HL-60 (cell line): Measurements from ENCODE around the gene TSPAN17.

Experiments
- DNase-seq, 2 experiments: peaks; one replicate each; pipeline ENCODE4 v3.0.0-alpha.2; 2010 to 2020; ENCODE audit warnings: low read depth in 1 of 2, low spot score in 1 of 2
- H3K27ac ChIP-seq: fragments of 250-450 bp; sonication (Bioruptor Pico); replicated peaks from 2 replicates; pipeline ENCODE4 v1.5.1; 2020; ENCODE audit warnings: mild to moderate bottlenecking, moderate library complexity
- H3K27me3 ChIP-seq: fragments of 250-450 bp; sonication (Bioruptor Pico); 2 replicates; pipeline ENCODE4 v1.5.1; 2021; ENCODE audit warnings: mild to moderate bottlenecking, moderate library complexity; ENCODE audit not compliant: insufficient read depth, poor library complexity, severe bottlenecking
- H3K4me3 ChIP-seq: replicated peaks from 2 replicates; pipeline ENCODE4 v1.5.1; 2011; ENCODE audit warnings: mild to moderate bottlenecking, control low read depth, low read length; ENCODE audit not compliant: insufficient read depth
- GABPA ChIP-seq: IDR thresholded peaks from 2 replicates; pipeline ENCODE4 v1.6.1; 2012; ENCODE audit warnings: low read depth
- POLR2AphosphoS5 ChIP-seq: IDR thresholded peaks from 2 replicates; pipeline ENCODE4 v1.6.1; 2012; ENCODE audit warnings: low read depth
- REST ChIP-seq: IDR thresholded peaks from 2 replicates; pipeline ENCODE4 v1.6.1; 2012; ENCODE audit warnings: low read depth; ENCODE audit not compliant: insufficient replicate concordance
- SPI1 ChIP-seq: IDR thresholded peaks from 2 replicates; pipeline ENCODE4 v1.6.1; 2012; ENCODE audit warnings: low read depth, mild to moderate bottlenecking, borderline replicate concordance
- TF ChIP-seq, protein P1 (sequence below): IDR thresholded peaks from one replicate; pipeline ENCODE4 v1.5.1; 2011; ENCODE audit warnings: low read length, control low read depth, inconsistent platforms; ENCODE audit not compliant: insufficient read depth

The TSPAN17 gene

GRCh38 chr5:176692839-176693476 is 45.7 kb downstream of the TSPAN17 start:
- Histone ChIP-seq H3K27me3 (peaks cover 15% of the 10 kb centered on the region), H3K4me3 (no peak overlapping the region), H3K27ac (no peak overlapping the region)
- no peak for DNase-seq
- TF ChIP-seq SPI1 (no peak), GABPA (no peak), POLR2AphosphoS5 (no peak; the same call in 1 of the 2 replicates), REST (no peak)
- TF ChIP-seq, protein P1, sequence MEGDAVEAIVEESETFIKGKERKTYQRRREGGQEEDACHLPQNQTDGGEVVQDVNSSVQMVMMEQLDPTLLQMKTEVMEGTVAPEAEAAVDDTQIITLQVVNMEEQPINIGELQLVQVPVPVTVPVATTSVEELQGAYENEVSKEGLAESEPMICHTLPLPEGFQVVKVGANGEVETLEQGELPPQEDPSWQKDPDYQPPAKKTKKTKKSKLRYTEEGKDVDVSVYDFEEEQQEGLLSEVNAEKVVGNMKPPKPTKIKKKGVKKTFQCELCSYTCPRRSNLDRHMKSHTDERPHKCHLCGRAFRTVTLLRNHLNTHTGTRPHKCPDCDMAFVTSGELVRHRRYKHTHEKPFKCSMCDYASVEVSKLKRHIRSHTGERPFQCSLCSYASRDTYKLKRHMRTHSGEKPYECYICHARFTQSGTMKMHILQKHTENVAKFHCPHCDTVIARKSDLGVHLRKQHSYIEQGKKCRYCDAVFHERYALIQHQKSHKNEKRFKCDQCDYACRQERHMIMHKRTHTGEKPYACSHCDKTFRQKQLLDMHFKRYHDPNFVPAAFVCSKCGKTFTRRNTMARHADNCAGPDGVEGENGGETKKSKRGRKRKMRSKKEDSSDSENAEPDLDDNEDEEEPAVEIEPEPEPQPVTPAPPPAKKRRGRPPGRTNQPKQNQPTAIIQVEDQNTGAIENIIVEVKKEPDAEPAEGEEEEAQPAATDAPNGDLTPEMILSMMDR, result no peak

DNA sequence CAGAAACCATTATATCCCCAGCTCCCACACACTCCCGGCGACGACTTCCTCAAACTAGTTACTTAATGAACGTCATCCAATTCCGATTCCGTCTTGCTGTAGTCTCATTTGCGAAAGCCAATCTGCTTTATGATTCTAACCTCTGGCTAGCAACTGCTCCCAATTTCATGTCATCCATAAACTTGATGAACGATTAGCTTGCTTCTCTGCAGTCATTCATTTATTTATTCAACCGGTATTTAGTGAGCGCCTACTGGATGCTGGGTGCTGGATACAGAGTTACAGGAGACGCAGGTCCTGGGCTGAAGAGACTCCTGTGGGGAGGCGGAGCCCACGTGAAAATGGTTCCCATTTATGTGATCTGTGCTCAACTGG is 46.2 kb downstream of the TSPAN17 start:
- TF ChIP-seq, protein P1, result no peak
- TF ChIP-seq POLR2AphosphoS5, result 0 out of 2 replicates have a peak, but pooled peaks have one; percentile 49
- peak; percentile 84 for TF ChIP-seq SPI1
- peak; percentile 26 to 63 for DNase-seq
- Histone ChIP-seq H3K27ac (no peak overlapping the region), H3K27me3 (peaks cover 15% of the 10 kb centered on the region), H3K4me3 (no peak overlapping the region)

- TF ChIP-seq POLR2AphosphoS5 (no peak), REST (no peak), GABPA (no peak), SPI1 (no peak)
- TF ChIP-seq, protein P1, result no peak
- no peak for DNase-seq
- Histone ChIP-seq H3K27me3 (peaks cover 15% of the 10 kb centered on the region), H3K4me3 (no peak overlapping the region), H3K27ac (no peak overlapping the region)
Measured at GRCh38 chr5:176694146-176694545, 46.9 kb downstream of the TSPAN17 start.

- TF ChIP-seq SPI1 (no peak), POLR2AphosphoS5 (no peak), REST (no peak), GABPA (no peak)
- TF ChIP-seq, protein P1, result no peak
- Histone ChIP-seq H3K4me3 (no peak overlapping the region), H3K27ac (no peak overlapping the region), H3K27me3 (peaks cover 17% of the 10 kb centered on the region)
- DNase-seq, result no peak
Measured at GRCh38 chr5:176694631-176695030, 47.3 kb downstream of the TSPAN17 start.
